CD4-positive, alpha-beta memory T cell (primary cell): ENCODE results near the gene PARD3B. TPM values are rescaled to one million over a fixed set of nuclear protein-coding genes. Genes with fewer than 3 reads are reported as not detected.

Experiments used
- CTCF ChIA-PET: fragments of 350-600 bp; sonication (Branson Sonifier 250); formaldehyde crosslinking; loops from one replicate; lab custom pipeline; 2021; ENCODE audit warnings: inconsistent platforms; ENCODE audit not compliant: partially characterized antibody; lab: Charles Lee
- POLR2A ChIA-PET: fragments of 350-600 bp; sonication (Branson Sonifier 250); formaldehyde crosslinking; loops from one replicate; lab custom pipeline; 2021; ENCODE audit not compliant: partially characterized antibody; lab: Charles Lee
- DNase-seq, 5 donors: peaks; one replicate each; pipeline versions ENCODE4 v3.0.0 to v3.0.0-alpha.2; 2020 to 2022; ENCODE audit warnings: mixed read lengths in 1 of 5
- H3K27ac ChIP-seq: one replicate; pipeline ENCODE4 v1.7.0; 2013; ENCODE audit warnings: low read depth, low read length
- H3K27me3 ChIP-seq: 2 replicates; pipeline ENCODE4 v1.7.0; 2013; ENCODE audit warnings: mild to moderate bottlenecking, low read length, moderate library complexity; ENCODE audit not compliant: insufficient read depth
- H3K36me3 ChIP-seq: 2 replicates; pipeline ENCODE4 v1.7.0; 2013; ENCODE audit warnings: mild to moderate bottlenecking, low read length, moderate library complexity; ENCODE audit not compliant: insufficient read depth
- H3K4me1 ChIP-seq: 2 replicates; pipeline ENCODE4 v1.7.0; 2013; ENCODE audit warnings: mild to moderate bottlenecking, low read length, moderate library complexity; ENCODE audit not compliant: insufficient read depth
- H3K4me3 ChIP-seq, 2 donors: one replicate each; pipeline ENCODE4 v1.7.0; 2013; ENCODE audit warnings: low read length in 2 of 2, mild to moderate bottlenecking in 1 of 2
- H3K9me3 ChIP-seq, 2 donors: one replicate each; pipeline ENCODE4 v1.7.0; 2013; ENCODE audit warnings: low read length in 2 of 2, control low read depth in 1 of 2; ENCODE audit not compliant: control insufficient read depth in 1 of 2
- H3K27ac Mint-ChIP-seq, 7 donors: one replicate each; pipeline ENCODE4 v1.8.0; 2020 to 2021; ENCODE audit warnings: mixed read lengths in 7 of 7, mild to moderate bottlenecking in 6 of 7, inconsistent platforms in 3 of 7, moderate library complexity in 3 of 7
- H3K27me3 Mint-ChIP-seq, 2 donors: one replicate each; pipeline ENCODE4 v1.8.0; 2020 to 2021; ENCODE audit warnings: mixed read lengths in 2 of 2
- H3K36me3 Mint-ChIP-seq, 2 donors: one replicate each; pipeline ENCODE4 v1.8.0; 2020 to 2021; ENCODE audit warnings: mixed read lengths in 2 of 2, inconsistent platforms in 1 of 2, mild to moderate bottlenecking in 1 of 2
- H3K4me1 Mint-ChIP-seq, 4 donors: one replicate each; pipeline ENCODE4 v1.8.0; 2020 to 2021; ENCODE audit warnings: mixed read lengths in 4 of 4, mild to moderate bottlenecking in 1 of 4
- H3K4me3 Mint-ChIP-seq, 8 donors: one replicate each; pipeline ENCODE4 v1.8.0; 2020 to 2021; ENCODE audit warnings: mixed read lengths in 8 of 8, mild to moderate bottlenecking in 7 of 8, moderate library complexity in 6 of 8, inconsistent platforms in 3 of 8
- H3K9me3 Mint-ChIP-seq, 8 donors: one replicate each; pipeline ENCODE4 v1.8.0; 2020 to 2021; ENCODE audit warnings: mixed read lengths in 8 of 8, mild to moderate bottlenecking in 5 of 8, inconsistent platforms in 3 of 8, moderate library complexity in 1 of 8
- intact Hi-C: fragments of 100-400 bp; cut with micrococcal nuclease; formaldehyde crosslinking; loops from one replicate; pipeline ENCODE4 v1.15.1; 2023
- polyA plus RNA-seq, 2 donors: library from polyadenylated mRNA; unstranded; fragments of 300-500 nt; fragmentation: Illumina TruSeq; gene quantifications; one replicate each; pipeline ENCODE4 v1.2.3, GENCODE V29; 2021
- total RNA-seq, 2 experiments: library from RNA; stranded (reverse); gene quantifications; one replicate each; pipeline ENCODE4 v1.2.3, GENCODE V29; 2021

Gene PARD3B
- total and polyA plus RNA-seq, 4 experiments from 2014 or later, result 0.44 to 1.3 (median 1.2) TPM; not detected in 1

DNA sequence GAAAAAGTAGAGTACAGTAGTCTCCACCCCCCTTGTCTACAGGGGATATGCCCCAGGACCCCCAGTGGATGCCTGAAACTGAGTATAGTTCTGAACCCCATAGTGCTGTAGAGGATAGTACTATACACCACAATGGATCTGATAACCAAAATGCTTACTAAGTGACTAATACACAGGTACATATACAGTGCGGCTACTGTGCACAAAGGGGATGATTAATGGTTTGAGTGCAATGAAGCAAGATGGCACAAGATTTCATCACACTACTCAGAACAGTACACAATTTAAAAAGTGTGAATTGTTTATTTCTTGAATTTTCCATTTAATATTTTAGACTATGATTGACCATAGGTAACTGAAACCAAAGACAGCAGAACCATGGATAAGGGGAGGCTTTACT is 690.2 kb downstream of the PARD3B start:
- H3K27me3 Mint-ChIP-seq, result peaks cover 0 to 2% of the 10 kb centered on the region in 2 donors
- intact Hi-C loops, result no loop called here
- CTCF ChIA-PET, result no interaction called here

DNA sequence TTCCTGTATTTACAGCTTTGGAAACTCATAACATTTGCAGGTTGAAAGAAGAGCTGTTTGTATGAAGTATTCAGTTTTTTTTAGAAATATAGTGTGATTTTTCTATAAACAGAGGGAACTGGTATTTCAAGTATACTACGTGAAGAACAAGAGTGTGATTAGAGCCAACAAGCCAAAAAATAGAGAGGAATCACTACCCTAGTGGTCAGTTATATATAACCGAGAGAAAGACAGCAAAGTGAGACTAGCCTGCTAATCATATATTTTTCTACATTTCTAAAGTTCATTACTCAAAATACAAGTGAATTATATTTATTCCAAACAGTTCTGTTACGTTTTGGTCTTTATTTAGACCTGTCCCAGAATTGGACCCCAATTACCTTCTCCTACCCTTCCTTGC is 692.2 kb downstream of the PARD3B start:
- ChIA-PET CTCF (no interaction called here), POLR2A (no interaction called here)
- no peaks in the 10 kb centered on the region for H3K9me3 ChIP-seq
- Mint-ChIP-seq H3K27ac (no peak overlapping the region), H3K27me3 (no peaks in the 10 kb centered on the region), H3K4me1 (no peaks in the 10 kb centered on the region), H3K36me3 (no peaks in the 10 kb centered on the region), H3K4me3 (no peak overlapping the region), H3K9me3 (peaks cover 0 to 4% (median 0%) of the 10 kb centered on the region in 8 donors)
- no peaks in the 10 kb centered on the region for H3K4me1 ChIP-seq
- no peaks in the 10 kb centered on the region for H3K36me3 ChIP-seq
- no peak overlapping the region for H3K4me3 ChIP-seq
- intact Hi-C loops, result no loop called here
- DNase-seq, result no peak
- H3K27ac ChIP-seq, result no peak overlapping the region
- no peaks in the 10 kb centered on the region for H3K27me3 ChIP-seq

More for the DNA sequence above, 690.2 kb downstream of the PARD3B start:
- Mint-ChIP-seq H3K4me3 (no peak overlapping the region), H3K9me3 (peaks cover 0 to 9% (median 2%) of the 10 kb centered on the region in 8 donors), H3K4me1 (no peaks in the 10 kb centered on the region), H3K36me3 (no peaks in the 10 kb centered on the region), H3K27ac (no peak overlapping the region)
- H3K27me3 ChIP-seq, result no peaks in the 10 kb centered on the region
- H3K4me1 ChIP-seq, result no peaks in the 10 kb centered on the region
- H3K36me3 ChIP-seq, result no peaks in the 10 kb centered on the region
- H3K4me3 ChIP-seq, result no peak overlapping the region
- H3K27ac ChIP-seq, result no peak overlapping the region
- POLR2A ChIA-PET, result no interaction called here
- H3K9me3 ChIP-seq, result no peaks in the 10 kb centered on the region
- DNase-seq, result no peak

DNA sequence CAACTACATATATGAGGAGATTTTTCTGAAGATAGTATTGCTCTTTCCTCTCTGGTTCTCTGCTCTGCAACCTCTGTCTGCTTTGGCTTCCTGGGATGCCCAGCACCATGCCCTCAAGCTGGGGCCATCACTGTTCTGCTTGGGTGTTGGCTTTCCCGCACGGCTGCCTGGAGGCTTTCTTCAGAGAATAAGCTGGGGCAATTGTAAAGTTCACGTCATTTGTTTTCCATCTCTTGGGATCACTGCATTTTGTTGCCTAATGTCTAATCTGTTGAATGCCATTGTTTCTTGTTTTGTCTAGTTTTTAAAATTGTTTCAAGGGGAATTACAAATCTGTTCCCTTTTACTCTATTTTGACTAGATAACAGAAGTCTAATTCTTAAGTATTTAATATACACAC is 699.7 kb downstream of the PARD3B start:
- Histone ChIP-seq H3K4me3 (no peak overlapping the region), H3K4me1 (no peaks in the 10 kb centered on the region), H3K9me3 (no peaks in the 10 kb centered on the region), H3K36me3 (no peaks in the 10 kb centered on the region), H3K27ac (no peak overlapping the region), H3K27me3 (no peaks in the 10 kb centered on the region)
- no peak for DNase-seq
- H3K4me3 Mint-ChIP-seq, result no peak overlapping the region
- no peaks in the 10 kb centered on the region for H3K36me3 Mint-ChIP-seq
- no peak overlapping the region for H3K27ac Mint-ChIP-seq
- H3K4me1 Mint-ChIP-seq, result no peaks in the 10 kb centered on the region
- POLR2A ChIA-PET, result no interaction called here
- CTCF ChIA-PET, result no interaction called here
- intact Hi-C loops, result no loop called here
- H3K9me3 Mint-ChIP-seq, result peaks cover 0 to 3% (median 0%) of the 10 kb centered on the region in 8 donors
- no peaks in the 10 kb centered on the region for H3K27me3 Mint-ChIP-seq

DNA sequence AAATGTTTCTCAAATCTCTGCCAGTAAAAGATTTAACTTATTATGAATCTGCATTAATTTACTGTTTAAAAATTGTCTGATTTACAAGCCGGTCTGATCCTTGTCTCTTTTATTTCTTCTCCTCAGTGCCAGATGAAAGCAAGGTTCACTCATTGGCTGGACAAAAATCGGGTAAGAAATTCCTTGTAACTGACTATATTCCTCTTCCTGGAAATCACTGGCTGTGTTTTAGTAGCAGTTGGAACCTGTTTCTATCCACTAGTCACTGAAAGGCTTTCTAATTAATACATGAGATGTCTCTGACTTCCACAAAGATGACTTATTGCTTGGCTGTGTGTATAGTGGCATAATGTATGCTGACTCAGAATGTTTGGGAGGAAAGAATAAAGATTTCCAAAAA is 700.4 kb downstream of the PARD3B start:
- intact Hi-C loops, result no loop called here
- Histone ChIP-seq H3K27ac (no peak overlapping the region), H3K4me1 (no peaks in the 10 kb centered on the region), H3K4me3 (no peak overlapping the region), H3K36me3 (no peaks in the 10 kb centered on the region), H3K9me3 (no peaks in the 10 kb centered on the region), H3K27me3 (no peaks in the 10 kb centered on the region)
- peaks cover 0 to 3% (median 0%) of the 10 kb centered on the region in 8 donors for H3K9me3 Mint-ChIP-seq
- no peaks in the 10 kb centered on the region for H3K27me3 Mint-ChIP-seq
- no peak for DNase-seq
- CTCF ChIA-PET, result interaction anchor here (0.8 kb wide), 1 partner anchor 34 kb away, joined by 3 read pairs; no protein-coding TSS in a partner anchor
- H3K4me1 Mint-ChIP-seq, result no peaks in the 10 kb centered on the region
- no peak overlapping the region for H3K4me3 Mint-ChIP-seq
- H3K36me3 Mint-ChIP-seq, result no peaks in the 10 kb centered on the region
- POLR2A ChIA-PET, result no interaction called here
- no peak overlapping the region for H3K27ac Mint-ChIP-seq

DNA sequence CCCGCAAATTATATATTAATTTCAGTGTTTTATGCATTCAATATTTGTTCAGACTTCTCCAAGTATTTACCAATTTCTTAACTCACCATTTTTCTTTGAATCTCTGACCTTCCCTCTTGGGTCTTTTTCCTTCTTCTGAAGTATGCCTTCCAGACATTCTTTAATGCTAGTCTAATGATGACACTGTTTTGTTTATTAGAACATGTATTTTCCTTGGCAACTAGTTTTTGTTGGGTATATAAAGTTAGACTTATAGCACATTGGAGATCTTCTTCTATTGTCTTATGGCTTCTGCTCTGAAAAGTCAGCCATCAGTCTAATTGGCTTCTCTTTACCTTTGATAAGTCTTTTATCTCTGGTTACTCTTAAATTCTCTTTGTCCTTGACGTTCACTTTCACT is 713.8 kb downstream of the PARD3B start:
- ChIA-PET CTCF (no interaction called here), POLR2A (no interaction called here)
- H3K9me3 Mint-ChIP-seq, result peaks cover 0 to 10% (median 3%) of the 10 kb centered on the region in 8 donors
- intact Hi-C loops, result no loop called here
- H3K4me3 Mint-ChIP-seq, result no peak overlapping the region
- H3K4me1 ChIP-seq, result no peaks in the 10 kb centered on the region
- peaks cover 0 to 3% (median 0%) of the 10 kb centered on the region in 4 donors for H3K4me1 Mint-ChIP-seq
- DNase-seq, result no peak
- H3K36me3 ChIP-seq, result no peaks in the 10 kb centered on the region
- peaks cover 0 to 4% of the 10 kb centered on the region in 2 donors for H3K36me3 Mint-ChIP-seq
- H3K27me3 ChIP-seq, result no peaks in the 10 kb centered on the region
- H3K27ac ChIP-seq, result no peak overlapping the region
- no peaks in the 10 kb centered on the region for H3K9me3 ChIP-seq
- peaks cover 0 to 6% of the 10 kb centered on the region in 2 donors for H3K27me3 Mint-ChIP-seq
- no peak overlapping the region for H3K27ac Mint-ChIP-seq
- H3K4me3 ChIP-seq, result no peak overlapping the region

DNA sequence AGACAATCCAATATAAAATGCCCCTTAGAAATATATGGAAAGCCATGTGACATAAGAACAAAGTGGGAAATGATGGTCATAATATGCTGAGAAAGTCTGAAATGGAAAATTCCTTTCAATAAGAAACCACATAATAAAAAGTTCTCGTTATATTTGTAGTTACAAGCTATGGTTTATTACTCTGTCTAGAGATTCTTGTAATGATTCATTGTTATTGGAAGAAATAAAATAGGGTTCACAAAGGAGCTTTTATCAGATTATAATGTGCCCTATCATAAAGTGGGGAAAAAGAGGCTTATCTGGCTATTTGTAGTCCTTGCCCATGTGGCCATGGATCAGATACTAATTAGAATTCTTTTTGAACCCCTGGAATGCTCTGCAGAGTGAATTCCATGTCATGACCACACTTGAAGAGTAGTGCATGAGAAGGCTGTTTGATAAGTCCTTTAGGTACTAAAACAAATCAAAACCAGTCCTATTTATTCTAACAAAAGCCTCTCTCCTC is 716.3 kb downstream of the PARD3B start:
- H3K9me3 Mint-ChIP-seq, result peaks cover 0 to 6% (median 2%) of the 10 kb centered on the region in 8 donors
- no peaks in the 10 kb centered on the region for H3K36me3 Mint-ChIP-seq
- POLR2A ChIA-PET, result no interaction called here
- no peaks in the 10 kb centered on the region for H3K9me3 ChIP-seq
- H3K27me3 ChIP-seq, result no peaks in the 10 kb centered on the region
- no peak for DNase-seq
- H3K36me3 ChIP-seq, result no peaks in the 10 kb centered on the region
- peaks cover 0 to 7% of the 10 kb centered on the region in 2 donors for H3K27me3 Mint-ChIP-seq
- intact Hi-C loops, result no loop called here
- CTCF ChIA-PET, result no interaction called here
- no peak overlapping the region for H3K27ac Mint-ChIP-seq
- H3K4me1 ChIP-seq, result no peaks in the 10 kb centered on the region
- H3K27ac ChIP-seq, result no peak overlapping the region
- no peak overlapping the region for H3K4me3 Mint-ChIP-seq
- H3K4me1 Mint-ChIP-seq, result peaks cover 0 to 2% (median 0%) of the 10 kb centered on the region in 4 donors
- H3K4me3 ChIP-seq, result no peak overlapping the region

DNA sequence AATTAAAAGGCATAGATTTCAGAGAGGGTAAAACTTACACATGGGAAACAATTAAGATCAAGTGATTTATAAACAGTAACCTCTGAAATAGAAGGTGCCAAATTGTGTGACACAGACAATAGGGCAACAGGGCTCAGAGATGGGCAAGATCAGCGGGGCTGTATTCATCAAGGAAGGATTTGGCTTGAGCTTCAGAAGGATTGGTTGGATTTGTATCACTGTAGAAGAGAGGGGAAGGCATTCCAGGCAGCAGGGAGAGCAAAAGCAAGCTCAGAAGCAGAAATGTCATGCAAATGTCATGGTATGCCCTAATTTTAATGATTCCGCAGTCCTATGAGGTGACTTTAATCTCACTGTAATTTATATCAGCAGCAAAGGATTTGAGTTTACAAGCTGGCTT is 722.0 kb downstream of the PARD3B start:
- H3K9me3 Mint-ChIP-seq, result peaks cover 0 to 6% (median 0%) of the 10 kb centered on the region in 8 donors

More for the DNA sequence above, 722.0 kb downstream of the PARD3B start:
- Mint-ChIP-seq H3K4me3 (no peak overlapping the region), H3K4me1 (peaks cover 0 to 1% (median 0%) of the 10 kb centered on the region in 4 donors), H3K27ac (no peak overlapping the region), H3K36me3 (no peaks in the 10 kb centered on the region), H3K27me3 (peaks cover 6 to 9% of the 10 kb centered on the region in 2 donors)
- POLR2A ChIA-PET, result no interaction called here
- H3K4me3 ChIP-seq, result no peak overlapping the region
- intact Hi-C loops, result no loop called here
- H3K27me3 ChIP-seq, result no peaks in the 10 kb centered on the region
- CTCF ChIA-PET, result no interaction called here
- no peak for DNase-seq
- no peaks in the 10 kb centered on the region for H3K4me1 ChIP-seq
- H3K36me3 ChIP-seq, result no peaks in the 10 kb centered on the region
- no peaks in the 10 kb centered on the region for H3K9me3 ChIP-seq
- H3K27ac ChIP-seq, result no peak overlapping the region
